HG03039 (cell line): ENCODE data around the gene ITSN2.
"Not testable (repeated sequence)": the region's sequence is repeated elsewhere in the genome, so short reads cannot be mapped to it uniquely, and the experiment has no call there.

Experiments
- ATAC-seq: cut with Tn5 transposase; IDR thresholded peaks from one replicate; pipeline ENCODE4 v1.9.1; 2021; ENCODE audit warnings: mild to moderate bottlenecking, moderate library complexity; ENCODE audit not compliant: unreplicated experiment

Gene ITSN2

DNA sequence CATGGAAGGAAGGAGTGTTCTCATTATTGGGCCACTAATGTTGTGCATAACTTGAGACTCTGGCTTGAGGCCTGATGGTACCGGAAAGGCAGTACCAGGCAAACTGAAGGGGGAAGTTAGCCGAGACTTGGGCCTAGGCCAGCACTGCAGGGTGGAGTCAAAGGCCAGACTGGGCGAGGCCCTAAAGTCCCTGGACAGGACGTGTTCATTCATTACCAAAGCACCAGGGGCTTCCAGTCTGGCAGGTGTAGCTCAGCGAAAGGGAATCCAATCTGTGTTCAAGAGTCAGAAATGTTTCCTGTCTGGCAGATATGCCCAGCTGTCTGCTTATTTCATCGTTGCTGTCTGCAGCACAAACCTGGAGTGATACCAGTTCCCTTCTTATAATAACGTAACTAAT, 4.7 kb upstream of the ITSN2 start:
- no peak for ATAC-seq

DNA sequence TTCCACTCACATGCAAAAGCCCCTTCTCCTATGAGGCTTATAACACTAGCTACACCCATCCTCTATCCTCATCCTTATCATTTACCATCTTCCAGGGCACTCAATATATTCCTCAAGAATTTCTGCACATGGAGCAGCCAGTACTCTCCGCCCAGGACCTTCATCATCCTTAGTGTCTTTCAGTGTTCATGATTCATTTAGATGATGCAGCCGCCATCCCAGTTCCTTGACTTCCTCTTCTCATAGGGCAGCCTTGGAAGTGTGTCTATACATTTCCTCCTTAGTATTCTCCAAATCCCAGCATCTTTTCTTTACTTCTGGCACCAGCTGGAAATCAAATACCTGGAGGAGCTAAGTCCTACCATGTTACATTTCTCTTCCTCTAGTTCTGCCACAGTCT, 3.0 kb upstream of the ITSN2 start:
- ATAC-seq, result no peak

DNA sequence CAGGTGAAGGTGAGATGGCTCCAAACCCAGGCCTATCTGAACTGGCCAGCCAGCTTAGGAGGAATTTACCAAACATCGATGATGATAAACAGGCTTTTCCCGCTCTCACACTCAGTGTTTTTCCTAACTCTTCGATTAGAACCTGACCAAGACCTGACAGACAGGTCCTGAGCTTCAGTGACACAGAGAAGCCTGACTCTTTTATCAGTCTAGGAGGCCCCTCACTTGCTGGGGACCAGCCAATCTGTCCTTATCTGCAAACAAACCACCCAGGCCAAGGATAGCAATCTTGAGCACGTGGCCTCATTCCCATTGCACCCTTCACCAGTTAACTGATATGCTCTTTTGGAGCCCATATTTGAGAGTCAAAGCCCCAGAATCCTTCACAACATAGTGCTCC, 1.9 kb upstream of the ITSN2 start:
- ATAC-seq, result no peak

DNA sequence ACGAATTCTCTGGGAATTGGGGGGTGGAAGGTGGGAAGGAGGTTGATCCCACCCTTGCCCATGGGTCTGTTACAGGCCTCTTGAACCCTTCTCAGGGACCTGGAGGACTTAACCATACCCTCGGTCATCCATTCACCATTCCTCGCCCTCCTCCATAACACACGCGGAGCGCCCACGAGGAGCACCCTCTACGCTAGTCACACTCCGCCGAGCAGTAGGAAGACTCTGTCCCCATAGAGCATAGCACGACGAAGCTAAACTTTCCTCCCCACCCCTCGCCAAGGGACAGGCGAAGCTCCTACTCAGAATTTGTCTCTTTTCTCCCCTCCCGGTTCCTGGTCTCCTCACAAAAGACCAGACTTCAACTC, 611 bp upstream of the ITSN2 start:
- no peak for ATAC-seq

DNA sequence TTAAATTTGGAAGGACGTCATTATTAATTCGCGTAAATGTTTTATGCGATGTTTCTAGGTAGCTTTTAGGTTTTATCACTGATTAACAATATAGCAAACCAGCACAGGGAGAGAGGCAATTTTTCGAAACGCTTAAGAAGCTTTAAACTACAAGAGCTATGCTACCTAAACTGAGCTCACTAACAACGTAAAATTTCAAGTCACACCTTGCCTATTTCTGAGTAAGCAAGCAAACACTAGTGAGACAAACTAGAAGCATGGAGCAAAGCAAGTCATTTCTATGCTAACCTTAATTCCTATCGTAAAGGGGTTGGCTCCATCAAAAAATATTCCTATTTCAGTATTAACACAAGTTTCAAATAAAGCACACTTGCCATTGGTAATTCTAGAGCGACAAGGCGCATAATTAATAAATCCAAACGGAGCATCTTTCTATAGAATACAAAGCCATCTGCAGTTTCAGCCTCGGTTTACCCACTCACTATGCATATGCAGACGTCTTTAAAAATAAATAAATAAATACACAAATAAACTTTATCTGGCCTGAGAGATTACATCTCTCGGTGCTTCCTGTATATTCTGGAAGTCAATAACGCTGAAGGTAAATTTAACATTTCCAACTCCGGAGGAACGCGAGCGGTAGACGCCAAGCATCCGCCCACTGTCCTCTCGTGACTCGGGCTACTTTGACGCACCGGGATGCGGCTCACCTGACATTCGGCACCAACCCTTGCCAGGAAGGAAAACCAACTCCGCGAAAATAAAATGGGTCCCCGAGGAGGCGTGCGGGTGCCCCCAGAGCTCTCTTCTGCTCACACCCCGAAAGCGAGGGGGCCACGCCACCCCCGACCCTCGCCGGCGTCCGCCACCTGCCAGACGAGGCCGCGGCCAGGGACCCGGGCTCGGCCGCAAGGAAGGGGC, 947 bp downstream of the ITSN2 start:
- ATAC-seq, result no peak

DNA sequence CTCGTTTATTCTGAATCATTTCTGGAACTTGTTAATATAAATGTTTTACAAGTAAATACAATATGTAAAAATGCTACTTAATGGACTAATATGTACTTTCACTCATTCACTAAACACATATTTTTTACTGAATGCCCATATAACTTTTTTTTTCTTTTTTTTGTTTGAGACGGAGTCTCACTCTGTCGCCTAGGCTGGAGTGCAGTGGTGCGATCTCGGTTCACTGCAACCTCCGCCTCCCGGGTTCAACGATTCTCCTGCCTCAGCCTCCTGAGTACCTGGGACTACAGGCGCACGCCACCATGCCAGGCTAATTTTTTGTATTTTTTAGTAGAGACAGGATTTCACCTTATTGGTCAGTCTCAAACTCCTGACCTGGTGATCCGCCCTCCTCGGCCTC, 2.6 kb downstream of the ITSN2 start:
- not testable (repeated sequence) for ATAC-seq

DNA sequence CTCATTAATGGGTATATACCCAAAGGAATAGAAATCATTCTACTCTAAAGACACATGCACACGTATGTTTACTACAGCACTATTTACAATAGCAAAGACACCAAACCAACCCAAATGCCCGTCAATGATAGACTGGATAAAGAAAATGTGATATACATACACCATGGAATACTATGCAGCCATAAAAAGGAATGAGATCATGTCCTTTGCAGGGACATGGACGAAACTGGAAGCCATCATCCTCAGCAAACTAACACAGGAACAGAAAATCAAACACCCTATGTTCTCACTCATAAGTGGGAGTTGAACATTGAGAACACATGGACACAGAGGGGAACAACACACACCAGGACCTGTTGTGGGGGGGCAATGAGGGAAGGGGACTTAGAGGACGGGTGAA, 3.2 kb downstream of the ITSN2 start:
- ATAC-seq, result not testable (repeated sequence)

DNA sequence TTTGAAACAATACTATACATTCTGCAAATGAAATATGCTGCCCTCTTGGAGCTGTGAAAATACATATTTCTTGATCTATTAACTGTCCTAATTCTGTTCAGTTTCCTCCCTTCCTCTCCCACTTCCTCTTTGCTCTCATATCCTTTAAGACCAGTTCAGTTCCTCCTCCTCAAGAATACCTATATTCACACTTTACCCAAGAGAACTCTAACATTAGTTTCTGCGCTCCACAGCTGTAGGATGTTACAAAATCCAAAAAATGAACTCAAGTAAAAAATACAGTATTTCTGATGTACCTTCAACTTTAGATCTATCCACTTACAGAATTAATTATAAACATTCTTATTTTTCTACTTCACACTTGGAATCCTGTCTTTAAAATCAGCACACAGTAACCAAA, 5.4 kb downstream of the ITSN2 start:
- ATAC-seq, result no peak

DNA sequence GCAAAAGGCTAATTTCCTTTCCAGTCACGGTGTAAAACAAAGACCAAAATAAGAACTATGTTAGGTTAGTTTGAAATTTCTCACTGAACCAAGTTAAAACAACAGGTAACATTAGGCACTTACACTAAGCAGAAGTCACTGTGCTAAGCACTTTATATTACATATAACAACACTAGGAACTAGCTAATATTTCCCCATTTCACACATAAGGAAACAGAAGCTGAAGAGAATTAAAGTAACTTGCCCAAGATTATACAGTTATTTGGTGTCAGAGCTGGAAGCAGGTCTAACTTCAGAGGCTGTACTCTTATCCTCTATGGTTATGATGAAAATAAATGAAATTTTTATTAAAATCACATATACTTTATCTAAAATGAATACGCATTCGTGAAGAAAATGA, 5.9 kb downstream of the ITSN2 start:
- ATAC-seq, result no peak

DNA sequence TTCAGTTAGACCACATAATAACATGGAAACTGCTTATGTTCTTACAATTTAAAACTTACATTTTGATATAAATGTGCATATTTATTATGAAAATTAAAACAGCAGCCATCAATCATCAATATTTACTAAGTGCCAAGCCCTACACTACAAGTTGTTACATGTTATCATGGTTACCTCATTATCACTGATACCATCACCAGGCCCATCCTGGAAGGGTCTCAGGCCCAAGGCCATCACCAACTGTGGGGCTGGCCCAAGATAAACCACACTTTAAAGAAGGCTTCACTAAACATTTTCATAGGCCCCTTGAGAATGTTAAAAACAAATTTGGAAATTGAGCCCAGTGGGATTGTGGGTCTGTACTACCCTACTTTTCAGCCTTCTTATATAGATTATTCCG, 6.4 kb downstream of the ITSN2 start:
- ATAC-seq, result no peak

DNA sequence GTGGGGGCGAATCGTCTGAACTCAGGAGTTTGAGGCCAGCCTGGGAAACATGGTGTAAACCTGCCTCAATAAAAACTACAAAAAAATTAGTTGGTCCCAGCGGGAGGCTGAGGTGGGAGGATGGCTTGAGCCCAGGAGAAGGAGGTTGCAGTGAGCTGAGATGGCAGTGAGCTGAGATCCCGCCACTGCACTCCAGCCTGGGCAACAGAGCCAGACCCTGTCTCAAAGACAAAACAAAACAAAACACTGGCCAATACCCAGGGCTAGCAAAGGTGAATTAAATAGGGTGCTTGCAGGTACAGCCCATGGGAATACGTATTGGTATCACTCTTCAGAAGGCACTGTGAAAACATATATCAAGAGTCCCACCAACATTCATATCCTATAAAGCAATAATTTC, 7.0 kb downstream of the ITSN2 start:
- no peak for ATAC-seq

DNA sequence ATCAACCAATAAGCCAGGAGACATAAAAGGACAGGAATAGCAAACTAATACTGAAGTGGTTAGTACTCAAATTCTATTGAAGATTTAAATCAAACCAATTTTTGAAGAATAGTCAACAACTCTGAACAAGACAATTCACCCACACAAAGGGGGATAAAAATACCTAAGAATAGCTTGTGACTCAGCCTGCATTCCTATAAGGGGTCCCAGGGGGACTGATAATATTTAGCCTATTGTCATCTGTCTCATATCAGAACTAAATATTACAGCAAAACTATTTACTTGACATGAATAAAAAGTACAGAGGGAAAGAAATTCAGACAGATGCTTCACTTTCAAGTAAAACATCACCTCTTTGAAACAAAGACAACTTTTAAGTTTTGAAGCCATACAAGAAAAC, 7.7 kb downstream of the ITSN2 start:
- no peak for ATAC-seq

DNA sequence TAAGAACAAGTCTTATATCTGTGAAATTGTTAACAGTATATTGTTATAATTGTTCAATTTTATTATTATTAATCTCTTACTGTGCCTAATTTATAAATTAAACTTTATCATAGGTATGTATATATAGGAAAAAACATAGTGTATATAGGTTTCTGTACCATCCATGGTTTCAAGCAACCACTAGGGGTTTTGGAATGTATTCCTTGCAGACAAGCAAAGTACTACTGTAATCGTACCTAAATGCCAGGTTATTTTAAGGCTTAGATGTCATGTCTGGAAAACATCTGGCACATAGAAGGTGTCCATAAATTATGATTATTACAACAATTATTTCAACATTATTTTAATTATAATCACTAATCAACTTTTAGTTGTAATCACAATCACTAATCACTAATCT, 8.4 kb downstream of the ITSN2 start:
- ATAC-seq, result no peak

DNA sequence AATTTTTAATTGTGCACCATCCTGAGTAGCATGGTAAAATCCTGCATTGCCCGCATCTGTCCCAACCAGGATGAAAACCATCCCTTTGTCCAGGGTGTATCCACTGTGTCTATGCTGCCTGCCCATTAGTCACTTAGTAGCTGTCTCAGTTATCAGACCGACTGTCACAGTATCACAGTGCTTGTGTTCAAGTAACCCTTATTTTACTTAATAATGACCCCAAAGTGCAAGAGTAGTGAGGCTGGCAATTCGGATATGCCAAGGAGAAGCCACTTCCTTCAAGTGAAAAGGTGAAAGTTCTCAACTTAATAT, 8.8 kb downstream of the ITSN2 start:
- ATAC-seq, result no peak

DNA sequence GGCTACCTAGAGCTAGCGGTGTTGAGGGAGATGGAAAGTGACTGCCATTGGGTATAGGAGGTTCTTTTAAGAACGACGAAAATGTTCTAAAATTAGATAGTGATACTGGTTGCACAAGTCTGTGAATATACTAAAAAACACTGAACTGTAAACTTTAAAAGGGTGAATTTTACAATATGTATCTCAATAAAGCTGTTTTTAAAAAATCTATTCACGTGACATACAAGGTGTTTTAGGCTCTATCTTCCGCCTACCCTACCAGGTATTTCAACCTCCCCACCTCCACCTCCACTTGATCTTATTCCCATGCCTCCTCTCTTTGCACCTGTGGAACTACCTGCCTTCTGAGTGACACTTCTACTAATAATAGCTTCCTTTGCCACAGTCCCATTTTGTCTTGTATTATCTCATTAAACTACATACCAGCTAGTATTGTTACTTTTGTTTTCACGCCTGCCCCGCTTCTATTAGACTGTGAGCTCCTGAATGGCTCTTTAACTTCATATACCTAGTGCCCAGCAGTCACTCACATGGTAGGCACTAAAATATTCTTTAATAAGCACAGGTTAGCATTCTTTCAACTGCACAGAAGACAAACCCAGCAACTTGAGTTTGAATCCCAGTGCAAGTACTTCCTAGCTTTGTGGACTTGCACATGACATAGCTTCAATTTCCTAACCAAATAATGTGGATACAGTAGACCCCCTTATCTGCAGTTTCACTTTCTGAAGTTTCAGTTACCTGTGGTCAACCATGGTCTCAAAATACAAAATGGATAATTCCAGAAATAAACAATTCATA, 9.3 kb downstream of the ITSN2 start:
- ATAC-seq, result no peak

DNA sequence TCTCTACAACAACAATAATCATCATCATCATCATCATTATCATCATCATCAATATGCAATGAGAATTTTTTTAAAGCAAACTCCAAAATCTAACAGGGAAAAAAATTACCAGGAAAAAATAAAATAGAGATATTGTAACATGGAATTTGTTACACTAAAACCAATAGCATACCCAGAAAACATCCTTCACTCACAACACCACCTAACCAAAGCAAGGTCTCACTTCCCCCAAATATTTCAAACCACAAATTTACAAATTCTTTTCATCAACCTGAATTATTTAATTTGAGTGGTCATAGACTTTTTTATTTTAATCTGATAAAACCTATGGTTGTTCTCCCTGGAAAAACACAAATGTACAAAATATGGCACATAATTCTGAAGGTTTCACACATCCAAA, 11.2 kb downstream of the ITSN2 start:
- ATAC-seq, result no peak

DNA sequence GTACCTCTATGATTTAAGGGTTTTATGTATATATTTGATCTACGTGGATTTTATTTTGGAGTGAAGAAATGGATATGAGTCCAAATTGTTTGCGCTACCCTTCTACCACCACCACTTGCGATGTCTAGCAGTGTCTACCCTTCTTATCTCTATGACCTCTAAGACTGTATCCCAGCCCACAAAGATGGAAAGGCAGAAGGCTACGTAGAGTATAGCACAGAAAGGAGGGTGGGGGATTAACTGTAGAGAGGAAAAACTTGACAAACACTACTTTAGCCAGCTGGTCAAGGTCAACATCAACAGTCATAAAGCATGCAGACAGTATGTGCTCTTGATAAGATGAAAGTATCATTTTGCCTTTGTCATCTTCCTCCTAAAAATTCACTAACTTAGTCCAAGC, 14.4 kb downstream of the ITSN2 start:
- ATAC-seq, result no peak

DNA sequence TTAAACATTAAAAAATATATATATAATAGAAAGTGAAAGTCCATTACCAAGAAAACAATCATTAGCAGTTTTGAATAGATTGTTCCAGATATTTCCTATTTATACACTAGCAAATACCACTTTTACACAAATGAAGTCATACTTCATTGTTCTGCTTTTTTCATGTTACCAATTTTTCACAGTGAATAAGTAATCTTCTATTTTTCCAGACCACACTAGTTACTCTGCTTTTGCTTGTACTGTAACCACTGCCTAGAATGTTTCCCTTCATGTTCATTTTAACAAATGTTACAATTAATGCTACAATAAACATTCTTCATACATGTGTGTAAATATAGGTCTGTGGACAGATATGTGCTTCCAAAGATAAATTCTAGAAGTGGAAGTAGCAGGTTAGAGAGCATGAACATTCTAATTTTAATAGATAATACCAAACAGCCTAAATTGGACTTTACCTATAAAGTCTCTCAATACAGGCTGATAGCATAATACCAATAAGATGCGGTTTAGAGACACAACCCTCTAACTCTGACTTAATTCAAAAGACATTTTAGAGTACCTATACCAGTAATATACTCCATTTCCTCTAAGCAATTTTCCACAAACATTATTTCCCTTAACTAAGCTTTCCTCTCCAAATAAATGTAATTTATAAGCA, 17.0 kb downstream of the ITSN2 start:
- ATAC-seq, result no peak

DNA sequence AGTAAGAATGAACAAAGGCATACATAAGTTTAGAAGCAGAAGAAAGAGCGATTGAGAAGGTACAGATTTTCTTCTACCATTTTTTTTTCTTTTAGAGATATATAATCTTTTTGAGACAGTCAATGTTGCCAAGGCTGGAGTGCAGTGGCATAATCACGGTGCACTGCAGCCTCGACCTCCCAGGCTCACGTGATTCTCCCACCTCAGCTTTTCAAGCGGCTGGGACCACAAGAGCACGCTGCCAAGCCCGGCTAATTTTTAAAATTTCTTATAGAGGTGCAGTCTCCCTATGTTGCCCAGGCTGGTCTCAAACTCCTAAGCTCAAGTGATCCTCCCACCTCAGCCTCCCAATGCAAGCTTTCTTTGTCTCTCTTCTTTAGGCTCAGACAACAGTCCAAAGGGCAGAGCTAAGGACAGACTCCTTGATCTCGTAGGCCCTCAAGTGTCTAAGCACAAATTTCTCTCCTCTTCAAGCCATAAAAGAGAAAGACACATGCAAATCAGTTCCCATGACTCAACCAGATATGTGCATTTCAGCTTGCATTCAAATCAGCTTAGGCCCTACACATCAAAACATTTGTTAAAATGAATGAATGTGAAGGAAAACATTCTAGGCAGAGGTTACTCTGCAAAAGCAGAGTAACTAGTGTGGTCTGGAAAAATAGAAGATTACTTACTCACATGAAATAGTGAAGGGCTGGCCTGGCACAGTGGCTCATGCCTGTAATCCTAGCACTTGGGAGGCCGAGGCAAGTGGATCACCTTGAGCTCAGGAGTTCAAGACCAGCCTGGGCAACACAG, 18.0 kb downstream of the ITSN2 start:
- ATAC-seq, result no peak

DNA sequence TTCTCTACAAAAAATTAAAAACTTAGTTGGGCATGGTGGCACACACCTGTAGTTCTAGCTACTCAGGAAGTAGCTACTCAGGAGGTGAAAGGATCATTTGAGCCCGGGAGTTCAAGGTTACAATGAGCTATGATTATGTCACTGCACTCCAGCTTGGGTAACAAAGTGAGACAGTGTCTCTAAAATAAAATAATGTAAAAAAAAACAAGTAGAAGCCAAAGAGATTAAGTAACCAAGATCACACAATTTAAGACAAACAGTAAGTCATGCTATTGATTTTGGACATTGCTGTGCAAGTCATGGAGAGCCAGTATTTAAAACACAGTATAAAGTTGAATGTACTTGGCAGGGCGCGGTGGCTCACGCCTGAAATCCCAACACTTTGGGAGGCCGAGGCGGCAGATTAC, 20.5 kb downstream of the ITSN2 start:
- no peak for ATAC-seq

DNA sequence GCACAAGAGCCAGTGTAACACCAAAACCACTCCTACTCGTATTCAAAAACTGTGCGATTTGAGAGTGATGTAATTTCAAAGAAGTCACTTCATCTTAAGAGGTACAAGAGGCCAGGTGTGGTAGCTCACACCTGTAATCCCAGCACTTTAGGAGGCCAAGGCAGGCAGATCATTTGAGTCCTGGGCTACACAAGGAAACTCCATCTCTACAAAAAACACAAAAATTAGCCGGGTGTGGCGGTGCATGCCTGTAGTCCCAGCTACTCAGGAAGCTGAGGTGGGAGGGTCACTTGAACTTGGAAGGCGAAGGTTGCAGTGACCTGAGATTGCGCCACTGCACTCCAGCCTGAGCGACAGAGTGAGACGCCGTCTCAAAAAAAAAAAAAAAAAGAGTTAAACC, 21.2 kb downstream of the ITSN2 start:
- ATAC-seq, result not testable (repeated sequence)
